ENCODE measurements around the gene ADRM1.

GRCh38 chr20:62258499-62259293, 44.1 kb upstream of the ADRM1 start:
- no peak for TF ChIP-seq ZNF274 (IDR thresholded peaks at IDR 0.05; ENCODE audit: low read depth, low read length)
- no peak for TF ChIP-seq YY1 (IDR thresholded peaks at IDR 0.05; ENCODE audit: insufficient read depth, insufficient read length)
- no peak for TF ChIP-seq SUZ12 (IDR thresholded peaks at IDR 0.05; ENCODE audit: extremely low read depth, insufficient read depth, insufficient read length)
